BLaER1 treated with 17β-estradiol and CSF1 and Interleukin-3, amounts not matched to agents 10 nM and 100 nM (cell line): ENCODE results near the gene RPS27.

Source experiments
- H3K27ac ChIP-seq, 11 experiments: shearing (Covaris generic); formaldehyde crosslinking; 2 replicates each; pipeline ENCODE4 v1.8.1; 2022
- H3K27me3 ChIP-seq, 11 experiments: shearing (Covaris generic); formaldehyde crosslinking; 2 replicates each; pipeline ENCODE4 v1.8.1; 2022
- H3K36me3 ChIP-seq, 11 experiments: shearing (Covaris generic); formaldehyde crosslinking; 2 replicates each; pipeline ENCODE4 v1.8.1; 2022
- H3K4me1 ChIP-seq, 10 experiments: shearing (Covaris generic); formaldehyde crosslinking; 2 replicates each; pipeline ENCODE4 v1.8.1; 2022
- H3K4me2 ChIP-seq, 11 experiments: shearing (Covaris generic); formaldehyde crosslinking; 2 replicates each; pipeline ENCODE4 v1.8.1; 2022
- H3K4me3 ChIP-seq, 10 experiments: shearing (Covaris generic); formaldehyde crosslinking; 2 replicates each; pipeline ENCODE4 v1.8.1; 2022
- H3K9ac ChIP-seq, 11 experiments: shearing (Covaris generic); formaldehyde crosslinking; 2 replicates each; pipeline ENCODE4 v1.8.1; 2022
- H3K9me3 ChIP-seq, 11 experiments: shearing (Covaris generic); formaldehyde crosslinking; replicated peaks in 1 of 11; 2 replicates each; pipeline ENCODE4 v1.8.1; 2022
- H4K20me1 ChIP-seq, 11 experiments: shearing (Covaris generic); formaldehyde crosslinking; 2 replicates each; pipeline ENCODE4 v1.8.1; 2022
- Cebpa-rat ChIP-seq, 11 experiments: shearing (Covaris generic); IDR thresholded peaks; 2 replicates each; pipeline ENCODE4 v1.8.1; 2022

RPS27 gene

GRCh38 chr1:153963850-153964331, 26.7 kb upstream of the RPS27 start:
- Histone ChIP-seq H3K9me3 (no peaks in the 10 kb centered on the region), H4K20me1 (peaks cover 0 to 17% (median 0%) of the 10 kb centered on the region in 11 experiments; a peak in 2 of 22 replicates), H3K4me1 (peaks cover 68 to 84% (median 76%) of the 10 kb centered on the region in 10 experiments), H3K4me2 (peak overlapping the region; percentile 90 to 100 (median 99)), H3K27me3 (no peaks in the 10 kb centered on the region), H3K36me3 (peaks cover 13 to 26% (median 17%) of the 10 kb centered on the region in 11 experiments; a peak in 21 of 22 replicates), H3K4me3 (peak overlapping the region; percentile 64 to 85 (median 71)), H3K9ac (peak overlapping the region; percentile 81 to 96 (median 87)), H3K27ac (peak overlapping the region; percentile 72 to 93 (median 91))
- no peak for TF ChIP-seq Cebpa-rat (IDR thresholded peaks at IDR 0.05)

- H3K9ac ChIP-seq = peak within 1 kb of the TSS; percentile 76 to 95 (median 88)
- 0 out of 22 replicates have a peak, but pooled peaks cover 0 to 1% (median 0%) of the 10 kb centered on the region in 11 experiments for H4K20me1 ChIP-seq
- peak within 1 kb of the TSS; percentile 59 to 81 (median 72) for H3K4me3 ChIP-seq
- H3K9me3 ChIP-seq = no peaks in the 10 kb centered on the region
- peak within 1 kb of the TSS; percentile 94 to 100 (median 99) for H3K4me2 ChIP-seq
- peaks cover 54 to 81% (median 73%) of the 10 kb centered on the region in 10 experiments for H3K4me1 ChIP-seq
- no peaks in the 10 kb centered on the region for H3K27me3 ChIP-seq
- TF ChIP-seq Cebpa-rat (IDR thresholded peaks at IDR 0.05) = no peak
- H3K36me3 ChIP-seq = peaks cover 0 to 4% (median 0%) of the 10 kb centered on the region in 11 experiments; a peak in 3 of 22 replicates
- H3K27ac ChIP-seq = peak within 1 kb of the TSS; percentile 44 to 97 (median 92); a peak in 21 of 22 replicates
Measured at GRCh38 chr1:153967107-153967999, 23.2 kb upstream of the RPS27 start, which contains the start of gene CREB3L4. Gene CREB3L4 (plus strand): TSS chr1:153967902. CDS start chr1:153968526, 624 bp downstream.

- Histone ChIP-seq H3K36me3 (peaks cover 0 to 11% (median 6%) of the 10 kb centered on the region in 11 experiments; a peak in 16 of 22 replicates), H3K9me3 (no peaks in the 10 kb centered on the region)
Measured at GRCh38 chr1:153968000-153968363, 22.6 kb upstream of the RPS27 start.

GRCh38 chr1:153968408-153968807, 22.2 kb upstream of the RPS27 start:
- peak overlapping the region; percentile 72 to 95 (median 88); a peak in 21 of 22 replicates for H3K9ac ChIP-seq
- peak overlapping the region; percentile 59 to 81 (median 72) for H3K4me3 ChIP-seq
- peaks cover 63 to 82% (median 78%) of the 10 kb centered on the region in 10 experiments for H3K4me1 ChIP-seq
- peak overlapping the region; percentile 1 to 97 (median 92); a peak in 19 of 22 replicates for H3K27ac ChIP-seq
- peak overlapping the region; percentile 94 to 100 (median 99) for H3K4me2 ChIP-seq
- no peak for TF ChIP-seq Cebpa-rat (IDR thresholded peaks at IDR 0.05)
- H3K36me3 ChIP-seq = peaks cover 1 to 15% (median 10%) of the 10 kb centered on the region in 11 experiments; a peak in 20 of 22 replicates
- H3K9me3 ChIP-seq = no peaks in the 10 kb centered on the region
- no peaks in the 10 kb centered on the region for H3K27me3 ChIP-seq
- H4K20me1 ChIP-seq = no peaks in the 10 kb centered on the region

More at GRCh38 chr1:153968000-153968363, 22.6 kb upstream of the RPS27 start:
- peak overlapping the region; percentile 59 to 81 (median 72) for H3K4me3 ChIP-seq
- peak overlapping the region; percentile 72 to 95 (median 88); a peak in 21 of 22 replicates for H3K9ac ChIP-seq
- H3K27me3 ChIP-seq = no peaks in the 10 kb centered on the region
- H3K27ac ChIP-seq = peak overlapping the region; percentile 1 to 97 (median 92); a peak in 19 of 22 replicates
- no peaks in the 10 kb centered on the region for H4K20me1 ChIP-seq
- H3K4me1 ChIP-seq = peaks cover 59 to 81% (median 74%) of the 10 kb centered on the region in 10 experiments
- H3K4me2 ChIP-seq = peak overlapping the region; percentile 94 to 100 (median 99)
- no peak for TF ChIP-seq Cebpa-rat (IDR thresholded peaks at IDR 0.05)

- Histone ChIP-seq H3K4me1 (peaks cover 67 to 85% (median 79%) of the 10 kb centered on the region in 10 experiments), H3K4me2 (peak overlapping the region; percentile 94 to 100 (median 99)), H4K20me1 (no peaks in the 10 kb centered on the region), H3K4me3 (peak overlapping the region; percentile 59 to 81 (median 72)), H3K9me3 (no peaks in the 10 kb centered on the region), H3K9ac (peak overlapping the region in 9 of 11 experiments; percentile 81 to 95 (median 89); a peak in 18 of 22 replicates), H3K27ac (peak overlapping the region in 8 of 11 experiments; percentile 88 to 97 (median 94); a peak in 17 of 22 replicates), H3K36me3 (peaks cover 7 to 21% (median 16%) of the 10 kb centered on the region in 11 experiments), H3K27me3 (no peaks in the 10 kb centered on the region)
- no peak for TF ChIP-seq Cebpa-rat (IDR thresholded peaks at IDR 0.05)
Measured at GRCh38 chr1:153968972-153969371, 21.6 kb upstream of the RPS27 start.

- Histone ChIP-seq H3K36me3 (peaks cover 21 to 34% (median 29%) of the 10 kb centered on the region in 11 experiments), H3K4me1 (peaks cover 56 to 85% (median 78%) of the 10 kb centered on the region in 10 experiments), H3K9me3 (no peaks in the 10 kb centered on the region), H3K27ac (peak overlapping the region in 2 of 11 experiments; percentile 12 to 36; a peak in 2 of 22 replicates), H3K27me3 (no peaks in the 10 kb centered on the region), H4K20me1 (peaks cover 0 to 3% (median 0%) of the 10 kb centered on the region in 11 experiments; a peak in 1 of 22 replicates), H3K4me2 (peak overlapping the region in 8 of 11 experiments; percentile 17 to 99 (median 64); a peak in 12 of 22 replicates), H3K9ac (no peak overlapping the region), H3K4me3 (no peak overlapping the region)
- TF ChIP-seq Cebpa-rat (IDR thresholded peaks at IDR 0.05) = no peak
Measured at GRCh38 chr1:153970346-153970745, 20.2 kb upstream of the RPS27 start.

GRCh38 chr1:153973071-153973470, 17.5 kb upstream of the RPS27 start:
- H3K4me3 ChIP-seq = no peak overlapping the region
- H3K27ac ChIP-seq = peak overlapping the region in 7 of 11 experiments; percentile 22 to 59 (median 52); a peak in 9 of 22 replicates
- H3K27me3 ChIP-seq = no peaks in the 10 kb centered on the region
- peak overlapping the region in 9 of 11 experiments; percentile 57 to 97 (median 75); a peak in 15 of 22 replicates for H3K4me2 ChIP-seq
- peaks cover 0 to 16% (median 0%) of the 10 kb centered on the region in 11 experiments; a peak in 3 of 22 replicates for H4K20me1 ChIP-seq
- H3K9ac ChIP-seq = peak overlapping the region in 1 of 11 experiments; percentile 18; a peak in 1 of 22 replicates
- peaks cover 60 to 86% (median 79%) of the 10 kb centered on the region in 10 experiments for H3K4me1 ChIP-seq
- H3K9me3 ChIP-seq = no peaks in the 10 kb centered on the region
- TF ChIP-seq Cebpa-rat (IDR thresholded peaks at IDR 0.05) = no peak
- peaks cover 27 to 44% (median 39%) of the 10 kb centered on the region in 11 experiments for H3K36me3 ChIP-seq

- Histone ChIP-seq H3K4me3 (no peak overlapping the region), H3K4me2 (peak overlapping the region in 5 of 11 experiments; percentile 90 to 97 (median 93); a peak in 8 of 22 replicates), H3K9me3 (no peaks in the 10 kb centered on the region), H3K36me3 (peaks cover 27 to 44% (median 39%) of the 10 kb centered on the region in 11 experiments), H3K4me1 (peaks cover 62 to 86% (median 80%) of the 10 kb centered on the region in 10 experiments), H4K20me1 (peaks cover 0 to 16% (median 0%) of the 10 kb centered on the region in 11 experiments; a peak in 3 of 22 replicates), H3K27me3 (no peaks in the 10 kb centered on the region), H3K9ac (no peak overlapping the region), H3K27ac (peak overlapping the region in 6 of 11 experiments; percentile 14 to 54 (median 22); a peak in 6 of 22 replicates)
- no peak for TF ChIP-seq Cebpa-rat (IDR thresholded peaks at IDR 0.05)
Measured at GRCh38 chr1:153973525-153973924, 17.0 kb upstream of the RPS27 start.
